Suprapubic skin (tissue), 4 donors: ENCODE measurements around the gene ADAM19. TPM values are rescaled to one million over a fixed set of nuclear protein-coding genes. Genes with fewer than 3 reads are reported as not detected.

Experiments used
- DNase-seq, 2 donors: peaks; one replicate each; pipeline ENCODE4 v3.0.0-alpha.2; 2019; ENCODE audit warnings: low spot score in 2 of 2
- H3K27ac ChIP-seq: fragments of 200-600 bp; sonication (generic); one replicate; pipeline ENCODE4 v1.5.1; 2019
- H3K27me3 ChIP-seq: fragments of 200-600 bp; sonication (generic); one replicate; pipeline ENCODE4 v1.5.1; 2019
- H3K36me3 ChIP-seq: fragments of 200-600 bp; sonication (generic); one replicate; pipeline ENCODE4 v1.5.1; 2019
- H3K4me1 ChIP-seq: fragments of 200-600 bp; sonication (generic); one replicate; pipeline ENCODE4 v1.5.1; 2019
- H3K4me3 ChIP-seq: fragments of 200-600 bp; sonication (generic); one replicate; pipeline ENCODE4 v1.5.1; 2019; ENCODE audit warnings: mild to moderate bottlenecking
- H3K9me3 ChIP-seq: fragments of 200-600 bp; sonication (generic); one replicate; pipeline ENCODE4 v1.5.1; 2019
- EP300 ChIP-seq: sonication (generic); formaldehyde crosslinking; IDR thresholded peaks from one replicate; pipeline ENCODE4 v1.6.1; 2017; ENCODE audit warnings: antibody characterized with exemption
- POLR2A ChIP-seq, 2 donors: fragments of 450-650 bp; IDR thresholded peaks; one replicate each; pipeline ENCODE4 v1.6.1; 2017; ENCODE audit warnings: antibody characterized with exemption in 2 of 2, mild to moderate bottlenecking in 2 of 2, moderate library complexity in 2 of 2
- POLR2AphosphoS5 ChIP-seq, 3 donors: sonication (generic); formaldehyde crosslinking; IDR thresholded peaks; one replicate each; pipeline ENCODE4 v1.6.1; 2017; ENCODE audit warnings: antibody characterized with exemption in 3 of 3
- WGBS: methylation state at CpG from one replicate; pipeline ENCODE4 v1.1.5; 2018; 5-methylcytosine and 5-hydroxymethylcytosine counted together
- total RNA-seq, 4 donors: library from RNA; depleted of rRNA; stranded (reverse); fragments of >200 nt; gene quantifications; one replicate each; pipeline ENCODE4 v1.1.0, GENCODE V29; 2016
- TF ChIP-seq, protein P1 (sequence below), 2 donors: fragments of 200-600 bp in 1 of 2; fragments of 450-650 bp in 1 of 2; sonication (generic) in 1 of 2; IDR thresholded peaks; one replicate each; pipeline ENCODE4 v1.5.1; 2016 to 2019; ENCODE audit warnings: antibody characterized with exemption in 2 of 2, mild to moderate bottlenecking in 1 of 2, moderate library complexity in 1 of 2

Gene ADAM19
- total RNA-seq, 4 donors from 2014 or later, result 0.42 to 2.6 (median 1.3) TPM

DNA sequence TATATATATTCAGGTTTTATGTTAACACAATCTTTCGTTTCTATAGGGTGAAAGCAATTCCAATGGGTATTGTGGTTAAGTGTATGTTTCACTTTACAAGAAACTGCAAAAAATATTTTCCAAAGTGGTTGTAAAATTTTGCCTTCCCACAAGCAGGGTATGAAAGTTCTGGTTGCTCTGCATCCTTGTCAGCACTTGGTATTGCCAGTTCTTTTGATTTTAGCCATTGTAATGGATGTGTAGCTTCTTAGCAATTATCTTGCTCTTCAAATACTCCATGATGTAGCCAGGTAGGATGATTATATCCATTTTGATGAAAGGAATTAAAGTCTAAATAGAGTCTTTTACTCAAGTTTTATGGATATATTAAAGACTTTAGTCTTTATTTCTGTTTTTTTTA, 9.1 kb upstream of the ADAM19 start:
- H3K4me1 ChIP-seq, result no peaks in the 10 kb centered on the region
- H3K27me3 ChIP-seq, result no peaks in the 10 kb centered on the region
- no peak for TF ChIP-seq POLR2AphosphoS5 (IDR thresholded peaks at IDR 0.05)
- TF ChIP-seq POLR2A (IDR thresholded peaks at IDR 0.05), result no peak
- TF ChIP-seq, protein P1, sequence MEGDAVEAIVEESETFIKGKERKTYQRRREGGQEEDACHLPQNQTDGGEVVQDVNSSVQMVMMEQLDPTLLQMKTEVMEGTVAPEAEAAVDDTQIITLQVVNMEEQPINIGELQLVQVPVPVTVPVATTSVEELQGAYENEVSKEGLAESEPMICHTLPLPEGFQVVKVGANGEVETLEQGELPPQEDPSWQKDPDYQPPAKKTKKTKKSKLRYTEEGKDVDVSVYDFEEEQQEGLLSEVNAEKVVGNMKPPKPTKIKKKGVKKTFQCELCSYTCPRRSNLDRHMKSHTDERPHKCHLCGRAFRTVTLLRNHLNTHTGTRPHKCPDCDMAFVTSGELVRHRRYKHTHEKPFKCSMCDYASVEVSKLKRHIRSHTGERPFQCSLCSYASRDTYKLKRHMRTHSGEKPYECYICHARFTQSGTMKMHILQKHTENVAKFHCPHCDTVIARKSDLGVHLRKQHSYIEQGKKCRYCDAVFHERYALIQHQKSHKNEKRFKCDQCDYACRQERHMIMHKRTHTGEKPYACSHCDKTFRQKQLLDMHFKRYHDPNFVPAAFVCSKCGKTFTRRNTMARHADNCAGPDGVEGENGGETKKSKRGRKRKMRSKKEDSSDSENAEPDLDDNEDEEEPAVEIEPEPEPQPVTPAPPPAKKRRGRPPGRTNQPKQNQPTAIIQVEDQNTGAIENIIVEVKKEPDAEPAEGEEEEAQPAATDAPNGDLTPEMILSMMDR (IDR thresholded peaks at IDR 0.05), result no peak
- TF ChIP-seq EP300, result no peak
- no peaks in the 10 kb centered on the region for H3K9me3 ChIP-seq
- no peaks in the 10 kb centered on the region for H3K36me3 ChIP-seq
- no peak overlapping the region for H3K4me3 ChIP-seq
- WGBS, result 86% methylated on average over 1 of the region's 1 CpG
- H3K27ac ChIP-seq, result no peak overlapping the region
- DNase-seq, result no peak

DNA sequence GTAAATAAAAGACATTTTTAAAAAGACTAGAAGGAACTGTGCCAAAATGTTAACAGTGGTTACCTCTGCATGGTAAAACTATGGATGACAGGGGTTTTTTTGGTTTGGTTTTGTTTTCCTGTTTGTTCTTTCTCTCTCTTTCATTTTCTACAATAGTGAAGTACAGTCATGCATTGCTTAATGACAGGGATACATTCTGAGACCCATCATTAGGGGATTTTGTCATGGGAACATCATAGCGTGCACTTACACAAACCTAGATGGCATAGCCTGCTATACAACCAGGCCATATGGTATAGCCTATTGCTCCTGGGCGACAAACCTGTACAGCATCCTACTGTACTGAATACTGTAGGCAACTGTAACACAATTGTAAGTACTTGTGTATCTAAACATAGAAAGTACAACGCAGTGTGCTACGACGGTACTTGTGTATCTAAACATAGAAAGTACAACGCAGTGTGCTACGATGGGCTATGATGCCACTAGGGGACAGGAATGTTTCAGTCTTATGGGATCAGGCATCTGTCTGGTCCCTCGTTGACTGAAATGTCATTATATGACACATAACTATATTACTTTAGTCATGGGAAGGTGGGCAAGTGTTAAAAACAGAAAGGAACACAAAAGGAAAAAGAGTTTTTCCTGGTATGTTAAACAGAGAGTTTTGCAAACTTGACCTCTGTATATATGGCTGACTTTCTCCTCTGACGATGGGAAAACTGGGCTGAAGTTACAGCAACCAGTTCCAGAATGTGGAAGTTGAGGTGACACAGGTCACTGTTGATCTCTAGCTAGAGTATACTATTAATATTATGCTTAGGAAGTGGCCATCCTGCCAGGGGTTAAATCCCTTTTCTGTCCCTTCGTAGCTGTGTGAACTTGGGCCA, 7.4 kb upstream of the ADAM19 start:
- Histone ChIP-seq H3K9me3 (no peaks in the 10 kb centered on the region), H3K4me1 (no peaks in the 10 kb centered on the region), H3K36me3 (no peaks in the 10 kb centered on the region), H3K4me3 (no peak overlapping the region), H3K27me3 (no peaks in the 10 kb centered on the region), H3K27ac (no peak overlapping the region)
- TF ChIP-seq EP300, result no peak
- TF ChIP-seq POLR2AphosphoS5 (IDR thresholded peaks at IDR 0.05), result no peak
- TF ChIP-seq, protein P1 (IDR thresholded peaks at IDR 0.05), result no peak
- TF ChIP-seq POLR2A (IDR thresholded peaks at IDR 0.05), result no peak
- DNase-seq, result no peak
- 74% methylated on average over 10 of the region's 10 CpGs for WGBS

DNA sequence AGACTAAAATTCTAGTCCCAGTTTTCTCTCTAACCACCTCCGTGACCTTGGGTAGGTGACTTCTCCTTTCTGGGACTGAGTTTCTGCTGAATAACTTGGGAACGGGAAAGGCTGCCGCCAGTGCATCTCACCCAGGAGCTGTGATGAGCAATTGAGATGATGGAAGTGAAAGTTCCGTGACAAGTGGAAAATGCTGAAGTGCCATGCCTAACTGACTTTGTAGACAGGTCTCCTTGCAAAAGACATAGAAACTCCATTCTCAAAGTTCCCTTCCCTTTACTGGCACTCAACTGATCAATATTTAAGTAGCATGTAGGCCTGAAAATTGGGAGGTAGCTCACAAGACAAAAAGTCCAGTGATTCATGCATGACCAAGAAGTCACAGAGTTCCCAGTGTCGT, 6.3 kb upstream of the ADAM19 start:
- no peak overlapping the region for H3K4me3 ChIP-seq
- H3K9me3 ChIP-seq, result no peaks in the 10 kb centered on the region
- no peaks in the 10 kb centered on the region for H3K4me1 ChIP-seq
- TF ChIP-seq POLR2A (IDR thresholded peaks at IDR 0.05) (no peak), POLR2AphosphoS5 (IDR thresholded peaks at IDR 0.05) (no peak), EP300 (no peak)
- TF ChIP-seq, protein P1 (IDR thresholded peaks at IDR 0.05), result no peak
- H3K27ac ChIP-seq, result no peak overlapping the region
- H3K27me3 ChIP-seq, result no peaks in the 10 kb centered on the region
- no peaks in the 10 kb centered on the region for H3K36me3 ChIP-seq
- WGBS, result 94% methylated on average over 5 of the region's 5 CpGs
- no peak for DNase-seq

DNA sequence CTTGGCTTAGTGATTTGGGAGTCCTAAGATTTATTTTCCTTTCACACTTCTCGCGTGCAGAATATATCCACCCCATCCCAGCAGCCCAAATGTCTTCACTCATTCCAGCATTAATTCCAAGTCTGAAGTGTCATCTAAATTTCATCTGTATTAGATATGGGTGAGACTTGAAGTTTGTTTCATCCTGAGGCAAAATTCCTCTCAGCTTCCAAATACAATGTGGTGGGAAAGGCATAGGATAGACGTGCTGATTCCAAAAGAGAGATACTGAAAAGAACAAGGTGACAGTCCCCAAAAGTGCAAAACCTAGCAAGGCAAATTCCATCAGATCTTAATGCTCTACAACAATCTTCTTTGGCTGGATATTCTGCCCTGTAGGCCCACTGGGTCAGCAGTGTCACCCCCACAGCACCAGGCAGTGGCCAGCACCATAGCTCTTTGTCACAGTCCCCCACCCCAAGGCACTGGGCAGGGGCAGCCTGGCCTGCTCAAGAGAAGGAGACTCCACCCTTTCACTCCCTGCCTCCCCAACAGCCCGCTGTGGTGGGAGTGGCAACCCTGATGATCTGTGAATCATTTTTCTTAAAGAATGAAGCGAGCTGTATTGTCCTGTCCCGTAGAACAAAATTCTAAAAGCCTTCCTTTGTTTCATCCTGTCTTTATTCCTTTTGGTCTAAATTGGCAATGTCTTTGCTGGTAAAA, 2.7 kb upstream of the ADAM19 start:
- no peaks in the 10 kb centered on the region for H3K9me3 ChIP-seq
- peaks cover 21% of the 10 kb centered on the region for H3K27me3 ChIP-seq
- no peak overlapping the region for H3K27ac ChIP-seq
- no peak overlapping the region for H3K4me3 ChIP-seq
- peaks cover 20% of the 10 kb centered on the region for H3K4me1 ChIP-seq
- DNase-seq, result no peak
- no peaks in the 10 kb centered on the region for H3K36me3 ChIP-seq
- 71% methylated on average over 6 of the region's 6 CpGs for WGBS
- TF ChIP-seq, protein P1 (IDR thresholded peaks at IDR 0.05), result no peak
- no peak for TF ChIP-seq POLR2AphosphoS5 (IDR thresholded peaks at IDR 0.05)
- TF ChIP-seq EP300, result no peak
- TF ChIP-seq POLR2A (IDR thresholded peaks at IDR 0.05), result no peak

DNA sequence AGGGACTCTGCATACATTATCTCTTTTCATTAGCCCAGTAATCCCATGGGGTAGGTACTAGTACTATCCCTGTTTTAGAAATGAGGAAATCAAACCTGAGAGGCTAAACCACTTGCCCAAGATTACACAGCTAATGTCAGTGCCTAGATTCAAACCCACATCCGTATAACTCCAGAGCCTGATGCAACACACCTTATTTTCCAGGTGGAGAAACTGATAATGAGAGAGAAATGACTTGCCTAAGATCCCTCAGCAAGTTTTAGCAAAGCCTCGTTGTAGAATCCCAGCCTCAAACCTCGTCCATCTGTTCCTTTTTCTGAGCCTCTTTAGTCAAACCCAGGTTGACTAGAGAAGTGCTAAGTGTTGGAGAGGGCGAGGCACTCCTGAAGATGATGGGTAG, 1.1 kb upstream of the ADAM19 start:
- peaks cover 21% of the 10 kb centered on the region for H3K27me3 ChIP-seq
- H3K4me3 ChIP-seq, result no peak overlapping the region
- no peak for DNase-seq
- no peak overlapping the region for H3K27ac ChIP-seq
- H3K9me3 ChIP-seq, result no peaks in the 10 kb centered on the region
- H3K4me1 ChIP-seq, result peaks cover 20% of the 10 kb centered on the region
- TF ChIP-seq POLR2AphosphoS5 (IDR thresholded peaks at IDR 0.05), result no peak
- no peak for TF ChIP-seq POLR2A (IDR thresholded peaks at IDR 0.05)
- TF ChIP-seq, protein P1 (IDR thresholded peaks at IDR 0.05), result no peak
- no peak for TF ChIP-seq EP300
- no peaks in the 10 kb centered on the region for H3K36me3 ChIP-seq
- whole genome bisulfite sequencing, result 90% methylated on average over 4 of the region's 4 CpGs
